Measurements from ENCODE around the gene KDM7A.

GRCh38 chr7:140080919-140081318, 95.9 kb downstream of the KDM7A start:
- TF ChIP-seq POLR2A (IDR thresholded peaks at IDR 0.05), result no peak
- TF ChIP-seq CTCF (IDR thresholded peaks at IDR 0.05), result no peak

Measured in Peyer's patch (tissue), 4 donors.